ENCODE data around the gene DAD1.

DNA sequence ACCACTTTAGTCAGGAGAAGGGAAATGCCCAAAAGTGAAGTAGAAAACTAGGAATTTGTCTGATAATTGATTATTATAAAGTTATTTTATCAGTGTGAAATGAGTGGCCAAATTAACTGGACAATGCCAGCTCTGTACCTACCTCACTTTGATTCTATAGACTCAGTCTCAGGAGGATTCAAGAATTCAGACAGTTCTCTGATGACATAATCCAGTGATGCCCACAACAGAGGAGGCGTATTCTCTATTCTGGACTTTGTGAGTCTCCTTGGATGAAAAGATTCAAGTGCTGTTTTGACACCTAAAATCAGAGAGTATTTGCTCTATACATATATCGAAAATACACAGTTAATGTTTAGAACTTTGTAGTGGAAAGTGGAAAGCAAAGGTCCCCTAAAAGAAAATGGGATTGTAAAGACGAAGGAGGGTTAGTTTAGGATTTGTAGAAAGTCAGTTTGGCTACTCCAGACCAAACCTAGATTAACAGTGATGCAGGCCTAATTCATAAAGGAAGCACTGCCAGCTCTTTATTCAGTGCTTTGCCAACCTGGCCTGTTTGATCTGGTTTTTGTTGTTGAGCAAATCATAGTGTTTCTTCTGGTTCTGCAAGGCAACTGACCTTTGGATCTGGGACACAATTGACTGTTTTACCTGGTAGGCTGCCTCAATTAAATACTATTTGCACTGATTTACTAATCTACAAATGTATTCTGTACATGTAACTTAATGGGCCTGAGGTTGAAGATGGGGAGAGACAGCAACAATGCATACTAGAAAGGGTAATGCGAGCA is 67.4 kb downstream of the DAD1 start:
- no peak for TF ChIP-seq EZH2 (IDR thresholded peaks at IDR 0.05; ENCODE audit: insufficient read depth, poor library complexity, severe bottlenecking)
- TF ChIP-seq EZH2phosphoT487 (IDR thresholded peaks at IDR 0.05; ENCODE audit: insufficient read depth, low read depth), result no peak

Data from GM23248 (cell line).